Activated effector memory CD4-positive, alpha-beta T cell treated with anti-CD3 and anti-CD28 coated beads, Interleukin-2, amount 50 U/mL, for 16 hours (primary cell): ENCODE data around the gene PIP5K1B.
"Not testable (repeated sequence)": the region's sequence is repeated elsewhere in the genome, so short reads cannot be mapped to it uniquely, and the experiment has no call there.

Source experiments
- DNase-seq: peaks from one replicate; pipeline ENCODE4 v3.0.0-alpha.2; 2020

Gene PIP5K1B

DNA sequence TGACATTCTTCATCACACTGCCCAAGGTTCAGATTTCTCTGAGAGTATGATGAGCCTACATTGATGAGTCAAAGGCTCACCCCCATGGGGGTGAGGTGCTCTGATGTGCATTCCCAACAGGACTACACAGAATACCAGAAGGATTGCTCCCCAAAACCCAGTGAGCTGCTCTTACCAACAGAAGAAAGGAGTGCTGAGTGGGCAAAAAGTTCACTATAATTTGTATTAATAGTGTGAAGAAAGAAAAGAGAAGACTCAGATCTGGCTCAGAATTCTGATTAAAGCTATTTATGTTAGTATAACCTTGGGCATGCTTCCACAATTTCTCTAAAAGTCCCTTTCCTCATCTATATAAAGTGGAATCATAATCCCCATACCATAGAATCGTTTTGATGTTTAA is 262.8 kb downstream of the PIP5K1B start:
- DNase-seq = no peak

DNA sequence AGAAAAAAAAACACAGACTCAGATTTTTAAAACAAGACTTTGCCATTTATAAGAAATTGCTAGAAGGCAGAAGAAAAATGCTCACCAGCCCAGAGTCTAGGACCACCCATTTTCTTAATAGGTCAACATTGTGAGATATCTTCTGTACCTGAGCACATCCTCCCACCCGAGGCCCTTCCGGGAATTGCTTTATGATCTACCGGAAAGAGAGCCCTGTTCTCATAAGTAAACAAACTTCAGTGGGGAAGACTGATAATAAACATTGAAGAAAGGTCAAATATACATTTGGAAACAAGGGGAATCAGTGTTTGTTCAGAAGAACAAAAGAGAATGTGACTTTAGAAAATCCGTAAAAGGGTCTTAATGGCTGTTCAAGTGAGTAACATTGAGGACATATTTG is 264.5 kb downstream of the PIP5K1B start:
- no peak for DNase-seq

DNA sequence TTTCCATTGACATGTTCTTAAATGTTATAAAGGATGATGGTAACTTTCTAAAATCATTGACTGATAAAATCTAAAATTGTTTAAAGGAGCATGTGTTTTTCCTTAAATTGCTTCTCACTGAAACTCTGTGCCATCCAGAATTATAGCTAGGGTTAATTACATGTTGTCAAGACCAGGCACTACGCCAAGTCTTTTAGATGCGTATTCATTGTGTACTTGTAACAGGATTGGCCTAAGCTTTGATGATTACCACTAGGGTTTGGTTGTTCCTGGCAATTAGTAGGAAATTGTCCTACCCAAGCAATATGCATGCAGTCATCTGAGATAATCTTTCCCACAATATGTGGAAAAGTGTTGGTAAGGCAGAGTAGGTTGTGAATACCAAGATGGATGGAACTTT is 265.1 kb downstream of the PIP5K1B start:
- DNase-seq = no peak

DNA sequence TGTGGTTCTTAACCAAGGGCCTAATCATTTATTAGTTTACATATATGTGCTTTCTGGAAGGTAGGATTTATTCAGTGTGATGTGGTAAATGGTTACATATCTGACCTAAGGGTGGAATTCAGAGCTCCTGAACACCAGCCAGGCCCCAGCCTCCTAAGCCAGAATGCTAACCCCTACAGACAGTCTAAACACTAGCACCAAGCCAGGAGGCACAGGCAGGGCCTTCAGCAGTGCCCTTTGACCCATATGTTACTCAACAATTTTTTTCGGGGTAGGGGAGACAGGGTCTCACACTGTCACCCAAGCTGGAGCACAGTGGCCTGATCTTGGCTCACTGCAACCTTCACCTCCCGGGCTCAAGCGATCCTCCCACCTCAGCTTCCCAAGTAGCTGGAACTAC is 268.6 kb downstream of the PIP5K1B start:
- DNase-seq = no peak

DNA sequence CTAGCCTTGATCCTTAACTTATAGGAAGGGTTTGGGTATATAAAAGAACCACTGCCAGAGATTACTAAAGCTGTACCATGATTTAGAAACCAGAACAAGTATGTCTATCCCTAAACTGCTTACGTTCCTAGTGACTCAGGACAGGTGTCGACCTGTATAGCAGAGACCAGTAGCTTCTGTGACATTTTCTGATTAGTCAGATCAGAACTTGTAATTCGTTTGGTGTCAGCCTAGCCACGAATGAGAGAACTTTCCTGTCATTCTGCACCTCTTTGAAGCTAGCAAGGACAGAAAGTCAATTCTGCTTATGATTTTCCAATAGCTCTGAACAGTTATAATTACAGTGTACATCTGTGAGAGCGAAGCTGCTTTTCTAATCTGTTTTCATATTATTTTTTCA is 269.4 kb downstream of the PIP5K1B start:
- no peak for DNase-seq

DNA sequence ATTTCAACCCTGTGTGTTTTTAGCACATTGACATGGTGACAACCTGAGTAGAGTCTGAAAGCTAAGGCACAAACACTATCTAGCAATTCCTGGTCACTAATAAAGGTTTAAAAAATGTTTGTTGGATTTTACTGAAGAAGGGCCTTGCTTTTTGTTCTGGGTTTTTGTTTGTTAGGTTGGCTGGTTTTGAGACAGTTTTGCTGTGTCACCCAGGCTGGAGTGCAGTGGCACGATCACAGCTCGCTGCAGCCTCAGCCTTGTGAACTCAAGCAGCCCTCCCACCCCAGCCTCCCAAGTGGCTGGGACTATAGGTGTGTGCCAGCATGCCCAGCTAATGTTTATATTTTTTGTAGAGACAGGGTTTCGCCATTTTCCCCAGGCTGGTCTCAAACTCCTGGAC is 269.9 kb downstream of the PIP5K1B start:
- no peak for DNase-seq

DNA sequence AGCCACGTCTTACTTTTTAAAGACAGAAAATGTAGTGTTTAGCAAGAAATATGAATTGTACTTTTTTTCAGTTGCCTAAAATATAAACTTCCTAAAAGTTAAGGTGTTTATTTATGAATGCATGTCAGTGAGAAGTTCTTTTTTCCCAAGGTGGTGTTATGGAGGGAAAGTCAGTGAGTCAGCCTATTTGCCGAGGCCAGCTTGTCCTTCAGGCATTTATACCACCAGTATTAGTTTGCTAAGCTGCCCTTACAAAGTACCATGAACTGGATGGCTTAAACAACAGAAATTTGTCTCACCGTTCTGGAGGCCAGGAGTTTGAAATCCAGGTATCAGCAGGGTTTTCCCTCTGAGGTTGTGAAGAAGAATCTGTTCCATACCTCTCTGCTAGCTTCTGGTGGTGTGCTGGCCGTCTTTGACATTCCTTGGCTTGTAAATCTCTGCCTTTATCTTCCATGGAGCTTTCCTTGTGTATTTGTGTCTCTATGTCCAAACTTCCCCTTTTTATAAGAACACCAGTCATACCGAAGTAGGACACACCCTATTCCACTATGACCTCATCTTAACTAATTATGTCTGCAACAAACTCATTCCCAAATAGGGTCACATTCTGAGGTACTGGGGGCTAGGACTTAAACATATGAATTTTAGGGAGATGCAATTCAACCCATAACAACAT is 270.5 kb downstream of the PIP5K1B start:
- DNase-seq = no peak

DNA sequence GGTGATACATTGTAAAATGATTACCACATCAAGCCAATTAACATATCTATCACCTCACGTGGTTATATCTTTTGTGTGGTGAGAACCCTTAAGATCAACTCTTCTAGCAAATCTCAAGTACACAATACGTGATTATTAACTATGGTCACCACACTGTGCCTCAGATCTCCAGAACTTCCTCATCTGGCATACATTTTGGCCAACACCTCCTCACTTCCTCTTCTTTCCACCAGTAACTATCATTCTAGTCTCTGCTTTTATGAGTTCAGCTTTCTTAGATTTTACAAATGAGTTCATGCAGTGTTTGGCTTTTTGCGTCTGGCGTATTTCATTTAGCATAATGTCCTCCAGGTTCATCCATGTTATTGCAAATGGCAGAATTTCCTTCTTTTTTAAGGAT is 273.0 kb downstream of the PIP5K1B start:
- DNase-seq = no peak

DNA sequence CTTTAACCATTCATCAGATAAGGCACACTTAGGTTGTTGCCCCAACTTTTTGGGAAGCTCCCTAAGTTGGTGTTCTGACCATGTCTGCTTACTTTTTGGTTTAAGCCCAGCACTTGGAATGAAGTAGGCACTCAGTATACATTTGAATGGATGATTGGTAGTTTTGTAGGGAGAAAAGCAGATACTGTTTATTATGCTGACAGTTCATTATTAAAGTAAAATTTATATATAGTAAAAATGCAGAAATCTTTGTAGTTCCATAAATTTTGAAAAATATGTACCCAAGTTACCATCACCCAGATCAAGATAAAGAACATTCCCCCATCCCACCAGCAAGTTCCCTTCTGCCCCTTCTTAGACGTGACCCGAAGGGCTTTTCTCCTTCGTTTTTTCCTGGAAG is 273.5 kb downstream of the PIP5K1B start:
- DNase-seq = no peak

DNA sequence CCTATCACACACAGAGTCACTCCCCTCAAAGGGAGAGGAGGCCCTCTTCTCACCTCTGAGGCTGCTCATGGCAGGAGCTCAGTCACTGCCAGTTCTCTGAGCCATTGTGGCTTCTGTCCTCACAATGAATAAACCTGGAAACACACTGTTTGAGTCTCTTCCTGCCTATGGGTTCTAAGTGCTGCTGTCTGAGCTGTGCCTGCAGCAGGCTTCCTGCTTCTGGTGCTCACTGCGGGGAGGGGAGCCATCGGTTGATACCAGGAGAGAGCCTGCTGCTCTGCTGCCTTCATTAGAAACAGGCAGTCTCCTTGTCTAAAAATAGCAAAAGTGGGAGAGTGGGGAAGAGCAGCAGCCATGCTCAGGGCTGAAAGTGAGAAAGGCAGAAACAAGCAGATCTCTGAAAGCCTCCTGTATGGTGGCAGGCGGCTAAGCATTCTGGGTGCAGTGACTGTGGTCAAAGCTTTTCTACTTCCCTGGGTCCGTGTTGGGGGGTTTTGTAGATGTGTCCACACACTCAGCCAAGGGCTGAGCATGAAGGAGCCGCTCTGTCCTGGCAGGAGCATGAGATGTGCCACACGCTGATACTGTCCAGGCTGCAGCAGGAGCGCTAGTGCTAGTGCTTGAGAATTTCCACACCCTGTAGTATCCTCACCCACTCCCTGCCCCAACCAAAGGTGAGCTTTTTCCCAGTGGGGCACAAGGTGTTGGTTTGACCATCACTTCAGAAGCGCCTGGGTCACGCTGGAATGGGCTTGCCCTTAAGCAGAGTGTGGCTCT is 274.7 kb downstream of the PIP5K1B start:
- DNase-seq = no peak

DNA sequence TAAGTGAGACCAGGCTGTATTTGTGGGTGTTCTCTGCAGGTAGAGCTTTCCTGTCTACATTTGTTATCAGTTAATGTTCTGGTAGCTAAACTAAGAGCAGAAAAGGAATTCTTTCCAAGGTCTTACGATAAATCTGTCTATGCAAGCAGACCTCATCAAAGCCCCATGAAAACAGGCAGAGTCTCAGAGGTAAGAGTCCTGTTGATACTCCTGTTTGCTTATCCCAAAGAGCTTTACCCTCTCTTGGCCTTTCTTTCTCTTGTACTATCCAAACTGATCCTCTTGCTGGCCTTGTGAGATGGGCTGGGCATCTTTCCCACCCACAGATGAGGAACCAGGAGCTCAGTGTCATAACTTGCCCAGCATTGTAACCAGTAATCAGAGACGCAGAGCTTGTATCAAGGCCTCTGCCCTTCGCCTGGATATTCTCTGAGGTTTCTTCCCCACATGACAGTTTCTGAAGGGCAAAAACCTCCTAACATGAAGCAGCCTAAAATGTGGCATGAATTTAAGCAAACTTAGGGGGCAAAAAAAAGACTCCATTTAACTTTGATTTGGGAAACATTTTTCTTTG is 275.4 kb downstream of the PIP5K1B start:
- no peak for DNase-seq

DNA sequence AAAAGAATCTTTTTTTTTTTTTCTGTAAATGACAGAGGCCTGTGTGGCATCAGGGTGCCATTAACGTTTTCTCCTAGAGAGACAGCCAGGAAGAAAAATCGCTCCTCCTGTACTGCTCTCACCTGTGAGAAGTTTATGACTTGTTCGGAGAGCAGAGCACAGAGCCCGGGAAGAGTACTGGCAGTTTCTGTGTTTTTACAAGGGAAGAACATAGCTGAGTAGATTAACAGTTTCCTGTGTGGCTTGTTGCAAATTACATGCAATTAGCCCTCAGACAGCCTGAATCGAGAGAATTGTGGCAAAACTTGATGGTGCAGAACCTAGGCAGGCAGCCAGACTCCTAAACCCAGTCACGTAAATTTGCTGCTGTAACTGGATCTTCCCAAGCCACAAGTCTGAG is 276.7 kb downstream of the PIP5K1B start:
- DNase-seq = no peak

DNA sequence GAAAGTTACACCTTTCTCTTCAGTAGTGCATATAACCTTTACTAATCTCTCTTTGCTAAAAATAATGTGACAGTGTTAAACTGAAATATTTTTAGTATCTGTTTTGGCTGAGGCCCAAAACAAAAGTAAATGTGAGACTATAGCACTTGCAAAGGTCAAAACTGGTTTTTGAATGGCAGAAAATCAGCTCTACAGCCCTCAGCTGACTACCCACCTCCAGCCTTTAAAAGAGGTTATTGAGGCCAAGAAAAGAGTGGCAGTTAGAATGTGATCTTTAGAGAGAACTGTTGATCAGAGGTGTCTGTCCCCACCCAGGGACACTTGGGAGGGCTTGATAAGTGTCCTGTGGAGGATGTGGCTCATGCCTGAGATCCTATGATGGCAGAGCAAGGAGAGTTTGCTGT is 278.0 kb downstream of the PIP5K1B start:
- no peak for DNase-seq

DNA sequence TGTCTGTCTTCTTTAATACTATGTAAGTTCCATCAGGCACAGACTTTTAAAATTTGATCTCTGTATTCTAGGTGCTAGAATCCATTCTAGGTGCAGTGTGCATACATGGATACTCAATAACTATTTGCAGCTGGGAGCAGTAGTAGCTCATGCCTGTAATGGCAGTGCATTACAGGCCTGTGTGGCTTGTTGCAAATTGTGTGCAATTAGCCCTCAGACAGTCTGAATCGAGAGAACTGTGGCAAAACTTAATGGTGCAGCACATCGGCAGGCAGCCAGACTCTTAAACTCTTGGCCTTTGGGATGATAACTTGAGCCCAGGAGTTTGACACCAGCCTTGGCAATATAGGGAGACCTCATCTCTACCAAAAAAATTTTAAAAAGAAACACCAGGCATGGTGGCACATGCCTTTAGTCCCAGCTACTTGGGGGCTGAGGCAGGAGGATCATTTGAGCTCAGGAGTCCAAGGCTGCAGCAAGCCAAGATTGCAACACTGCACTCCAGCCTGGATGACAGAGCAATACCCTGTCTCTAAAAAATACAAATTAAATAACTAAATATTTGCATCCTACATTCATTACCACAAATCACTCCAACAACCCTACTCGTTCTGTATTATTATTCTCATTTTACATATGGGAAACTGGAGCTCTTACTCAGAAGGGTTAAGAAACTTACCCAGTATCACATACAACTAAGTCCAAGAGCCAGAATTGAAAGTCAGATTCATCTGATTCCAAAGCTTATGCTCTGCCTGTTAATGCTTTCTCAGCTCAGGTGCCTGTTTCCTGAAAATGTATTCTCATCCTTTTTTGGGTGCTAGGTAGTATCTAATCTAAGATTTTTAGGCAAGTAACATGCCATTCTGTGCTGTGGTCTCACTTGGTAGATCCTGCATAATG is 278.7 kb downstream of the PIP5K1B start:
- no peak for DNase-seq

DNA sequence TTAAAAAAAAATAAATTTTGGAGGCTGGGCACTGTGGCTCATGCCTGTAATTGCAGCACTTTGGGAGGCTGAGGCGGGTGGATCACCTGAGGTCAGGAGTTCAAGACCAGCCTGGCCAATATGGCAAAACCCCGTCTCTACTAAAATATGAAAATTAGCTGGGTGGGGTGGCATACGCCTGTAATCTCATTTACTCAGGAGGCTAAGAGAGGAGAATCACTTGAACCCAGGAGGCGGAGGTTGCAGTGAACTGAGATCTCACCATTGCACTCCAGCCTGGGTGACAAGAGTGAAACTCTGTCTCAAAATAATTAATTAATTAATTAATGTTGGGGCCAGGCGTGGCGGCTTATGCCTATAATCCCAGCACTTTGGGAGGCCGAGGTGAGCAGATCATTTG is 281.9 kb downstream of the PIP5K1B start:
- not testable (repeated sequence) for DNase-seq

DNA sequence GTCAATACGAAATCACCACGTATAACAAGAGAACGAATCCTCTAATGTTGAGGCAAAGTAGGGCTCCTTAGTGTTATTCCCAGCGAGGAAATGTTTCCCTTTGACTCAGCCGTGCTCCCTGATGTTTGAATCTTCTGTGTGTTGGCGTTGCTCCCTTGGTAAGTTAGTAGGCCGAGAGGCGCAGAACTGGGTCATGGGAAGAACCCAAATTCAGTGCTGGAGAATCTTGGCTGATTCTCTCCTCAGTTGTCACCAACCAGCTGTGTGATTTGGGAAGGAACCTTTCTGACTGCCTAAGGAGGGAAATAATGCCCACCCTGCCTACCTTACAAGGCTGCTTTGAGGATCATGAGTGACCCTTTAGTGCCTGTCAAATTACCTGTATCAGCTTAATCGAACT is 286.4 kb downstream of the PIP5K1B start:
- no peak for DNase-seq

DNA sequence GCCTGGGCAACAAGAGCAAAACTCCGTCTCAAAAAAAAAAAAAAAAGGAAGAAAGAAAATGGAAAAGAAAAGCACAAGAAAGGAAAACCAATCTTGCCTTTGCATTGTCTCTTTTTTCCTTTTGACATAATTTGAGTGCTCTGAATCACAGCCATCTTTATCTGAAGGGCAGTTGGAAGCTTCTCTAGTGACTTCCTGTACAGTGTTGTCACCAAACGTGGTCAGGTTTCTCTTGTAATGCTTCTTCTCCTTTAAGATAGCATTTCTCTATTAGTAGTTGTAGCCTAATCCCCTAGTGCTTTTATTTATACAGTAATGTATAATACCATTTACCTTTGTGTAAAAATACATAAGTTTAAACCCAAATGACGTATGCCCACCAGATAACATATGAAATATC is 290.7 kb downstream of the PIP5K1B start:
- no peak for DNase-seq

DNA sequence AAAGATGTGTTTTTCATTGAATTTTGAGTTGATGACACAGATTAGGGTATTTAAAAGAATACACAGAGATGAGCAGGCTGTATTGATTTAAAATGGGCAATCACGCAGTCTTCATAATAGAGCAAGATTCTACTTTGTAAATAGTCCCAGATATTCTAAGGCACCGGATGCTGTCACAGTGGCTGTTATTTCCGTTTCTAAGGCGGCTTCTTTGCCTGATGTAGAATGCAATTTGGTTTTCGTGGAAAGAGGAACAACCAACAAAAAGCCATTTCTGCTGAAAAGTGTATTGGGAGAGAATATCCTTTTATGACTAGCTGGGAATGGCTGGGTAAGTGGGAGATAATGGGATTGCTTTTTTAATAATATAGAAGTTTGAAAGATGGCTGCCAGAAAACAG is 291.4 kb downstream of the PIP5K1B start:
- DNase-seq = no peak

DNA sequence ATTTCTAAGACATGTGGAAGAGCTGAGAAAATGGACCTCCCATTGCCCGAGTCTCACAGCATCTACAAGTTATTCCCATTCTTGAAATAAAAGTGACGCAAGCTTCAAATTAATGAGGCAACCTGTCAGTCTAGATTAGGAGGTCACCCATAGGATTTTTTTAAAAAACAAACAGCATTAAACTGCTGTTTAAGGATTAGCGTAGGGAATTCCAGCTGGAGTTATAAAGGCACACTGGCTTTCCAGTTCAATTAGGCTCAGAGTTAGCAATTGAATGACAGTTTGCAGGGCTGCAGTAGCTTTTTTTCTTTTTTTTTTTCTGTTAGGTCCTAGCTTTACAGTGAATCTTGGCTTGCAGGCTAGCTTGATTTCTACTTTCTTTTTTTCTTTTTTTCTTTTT is 292.6 kb downstream of the PIP5K1B start:
- no peak for DNase-seq

DNA sequence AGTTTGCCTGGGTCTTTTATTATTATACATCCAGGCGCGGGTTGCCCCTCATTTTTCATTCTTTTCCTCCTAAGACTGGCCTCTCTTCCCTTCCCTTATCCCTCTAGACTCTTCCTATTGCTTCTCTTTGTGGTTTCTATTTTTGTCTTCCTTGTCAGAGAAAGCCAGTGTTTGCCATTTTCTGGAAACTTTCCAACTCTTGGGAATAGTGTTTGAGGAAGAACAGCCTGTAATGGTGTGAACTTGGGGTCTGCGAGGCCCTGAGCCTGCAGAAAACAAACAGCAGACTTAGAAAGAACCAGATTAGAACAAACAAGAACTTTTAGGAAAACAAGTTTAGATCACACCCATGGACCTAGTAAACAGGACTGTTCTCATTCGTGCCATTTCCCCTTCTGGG is 293.3 kb downstream of the PIP5K1B start:
- no peak for DNase-seq

DNA sequence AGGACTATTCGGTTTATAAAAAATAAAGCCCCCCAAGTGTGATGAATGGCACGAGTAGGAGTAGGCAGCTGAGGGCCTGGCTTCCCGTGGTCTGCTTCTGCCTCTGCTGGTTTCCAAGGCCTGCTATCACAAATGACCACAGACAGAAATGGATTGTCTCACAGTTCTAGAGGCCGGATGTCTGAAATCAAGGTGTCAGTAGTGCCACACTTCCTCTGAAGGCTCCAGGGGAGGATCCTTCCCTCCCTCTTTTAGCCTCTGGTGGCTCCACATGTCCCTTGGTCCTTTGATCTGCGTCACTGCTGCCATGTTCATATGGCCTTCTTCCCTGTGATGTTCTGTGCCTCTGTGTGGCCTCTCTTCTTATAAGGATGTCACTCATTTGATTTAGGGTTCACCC is 293.8 kb downstream of the PIP5K1B start:
- DNase-seq = no peak

DNA sequence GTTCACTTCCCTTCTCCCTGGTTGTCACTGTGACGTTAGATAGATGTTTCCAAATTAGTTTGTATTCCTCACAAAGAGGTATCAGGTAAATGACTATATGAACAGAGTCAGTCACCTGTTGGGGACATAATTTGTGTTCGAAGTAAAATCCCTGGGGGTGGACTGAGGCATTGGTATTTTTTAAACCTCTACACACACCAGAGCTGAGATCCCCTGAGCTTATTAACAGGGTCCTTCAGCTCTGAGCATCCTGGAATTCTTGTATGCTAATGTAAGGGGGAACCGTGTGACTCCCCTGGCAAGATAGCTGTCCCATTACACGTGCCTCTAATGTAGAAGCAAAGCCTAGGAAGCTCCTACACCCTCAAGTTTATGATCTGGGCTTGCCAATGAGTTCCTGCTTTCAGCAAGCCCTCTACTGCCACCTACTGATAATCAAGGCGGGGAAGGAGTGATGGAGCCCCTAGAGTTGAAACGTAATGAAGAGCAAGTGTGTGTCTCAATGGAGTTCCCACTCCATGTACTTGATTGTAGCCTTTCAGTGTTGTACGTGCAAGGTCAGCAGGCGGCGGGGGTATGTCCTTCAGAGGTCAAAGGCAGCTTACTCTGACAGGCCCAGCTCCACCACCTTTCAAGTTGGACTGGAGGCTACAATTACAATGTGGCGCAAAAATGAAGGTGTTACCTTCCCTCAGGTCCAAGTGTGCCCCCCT is 294.5 kb downstream of the PIP5K1B start:
- peak; percentile 78 for DNase-seq

DNA sequence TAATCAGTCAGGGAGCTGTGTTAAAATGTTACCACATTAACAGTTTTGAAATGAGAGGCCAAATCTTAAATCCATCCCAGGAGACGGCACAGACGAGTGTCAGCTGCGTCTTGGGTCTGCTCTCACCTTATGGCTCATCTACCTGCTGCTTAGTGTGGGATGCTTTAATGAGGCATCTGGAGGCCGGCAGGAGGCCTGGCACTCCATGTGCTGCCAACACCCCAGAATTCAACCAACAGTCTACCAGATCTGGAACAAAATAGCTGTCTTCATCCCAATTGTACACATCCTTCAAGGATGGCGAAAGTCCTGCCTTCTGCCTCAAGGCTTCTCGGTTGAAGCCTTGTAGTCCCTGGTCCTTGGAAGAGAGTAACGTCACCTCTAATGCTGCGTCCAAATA is 296.9 kb downstream of the PIP5K1B start:
- no peak for DNase-seq
